GM12864 (cell line): ENCODE data around the gene SNX1.

Experiments
- DNase-seq: peaks from one replicate; pipeline ENCODE4 v3.0.0-alpha.2; 2011; ENCODE audit warnings: low read depth
- H3K4me3 ChIP-seq: 2 replicates; pipeline ENCODE4 v1.5.1; 2011; ENCODE audit warnings: mild to moderate bottlenecking, low read depth, low read length, control low read depth
- TF ChIP-seq, protein P1 (sequence below): IDR thresholded peaks from 2 replicates; pipeline ENCODE4 v1.5.1; 2011; ENCODE audit warnings: low read depth, mild to moderate bottlenecking, moderate library complexity, low read length, control low read depth, inconsistent platforms; ENCODE audit errors: missing control alignments

SNX1 gene

DNA sequence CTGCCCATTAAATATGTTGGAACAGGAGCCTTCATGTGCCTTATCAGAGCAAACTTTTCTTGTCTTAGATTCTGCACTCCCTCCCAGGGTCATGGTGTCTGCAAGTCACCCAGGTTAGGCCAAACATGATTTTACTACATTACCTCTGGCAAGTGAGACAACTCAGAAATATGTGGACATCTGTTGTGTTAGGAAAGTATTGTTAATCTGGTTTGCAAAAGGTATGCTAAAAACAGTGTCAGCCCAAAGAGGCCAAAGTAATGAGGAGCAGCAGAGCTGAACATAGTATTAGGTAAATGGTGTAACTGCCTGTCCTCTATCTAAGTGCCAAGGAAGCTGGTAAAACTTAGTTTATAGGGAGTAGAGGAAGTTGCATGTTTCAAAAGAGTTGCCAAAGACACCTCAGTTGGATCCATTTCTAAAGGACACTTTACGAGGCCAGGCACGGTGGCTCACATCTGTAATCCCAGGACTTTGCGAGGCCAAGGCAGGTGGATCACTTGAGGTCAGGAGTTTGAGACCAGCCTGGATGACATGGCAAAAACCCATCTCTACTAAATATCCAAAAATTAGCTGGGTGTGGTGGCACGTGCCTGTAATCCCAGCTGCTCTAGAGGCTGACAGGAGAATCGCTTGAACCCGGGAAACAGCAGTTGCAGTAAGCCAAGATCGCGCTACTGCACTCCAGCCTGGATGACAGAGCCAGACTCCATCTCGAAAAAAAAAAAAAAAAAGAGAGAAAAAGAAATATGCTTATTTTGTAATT is 89.5 kb downstream of the SNX1 start:
- DNase-seq = no peak
- H3K4me3 ChIP-seq = no peak overlapping the region
- TF ChIP-seq, protein P1, sequence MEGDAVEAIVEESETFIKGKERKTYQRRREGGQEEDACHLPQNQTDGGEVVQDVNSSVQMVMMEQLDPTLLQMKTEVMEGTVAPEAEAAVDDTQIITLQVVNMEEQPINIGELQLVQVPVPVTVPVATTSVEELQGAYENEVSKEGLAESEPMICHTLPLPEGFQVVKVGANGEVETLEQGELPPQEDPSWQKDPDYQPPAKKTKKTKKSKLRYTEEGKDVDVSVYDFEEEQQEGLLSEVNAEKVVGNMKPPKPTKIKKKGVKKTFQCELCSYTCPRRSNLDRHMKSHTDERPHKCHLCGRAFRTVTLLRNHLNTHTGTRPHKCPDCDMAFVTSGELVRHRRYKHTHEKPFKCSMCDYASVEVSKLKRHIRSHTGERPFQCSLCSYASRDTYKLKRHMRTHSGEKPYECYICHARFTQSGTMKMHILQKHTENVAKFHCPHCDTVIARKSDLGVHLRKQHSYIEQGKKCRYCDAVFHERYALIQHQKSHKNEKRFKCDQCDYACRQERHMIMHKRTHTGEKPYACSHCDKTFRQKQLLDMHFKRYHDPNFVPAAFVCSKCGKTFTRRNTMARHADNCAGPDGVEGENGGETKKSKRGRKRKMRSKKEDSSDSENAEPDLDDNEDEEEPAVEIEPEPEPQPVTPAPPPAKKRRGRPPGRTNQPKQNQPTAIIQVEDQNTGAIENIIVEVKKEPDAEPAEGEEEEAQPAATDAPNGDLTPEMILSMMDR = no peak

- DNase-seq = no peak
- H3K4me3 ChIP-seq = no peak overlapping the region
- TF ChIP-seq, protein P1 = no peak
These were observed 91.8 kb downstream of the SNX1 start for GRCh38 chr15:64187396-64188191.
